Body of pancreas (tissue), 4 donors: Measurements from ENCODE around the gene ZNF268. TPM values are rescaled to one million over a fixed set of nuclear protein-coding genes. Genes with fewer than 3 reads are reported as not detected.

Source experiments
- ATAC-seq: fragments of 150-250 bp; one replicate; pipeline ENCODE4 v1.9.1; 2016
- DNase-seq, 4 donors: peaks; one replicate each; pipeline ENCODE4 v3.0.0-alpha.2; 2019
- H3K27ac ChIP-seq, 4 donors: fragments of 200-600 bp; sonication (generic); 1 replicate in 3 of 4; 2 replicates in 1 of 4; pipeline versions ENCODE4 v1.5.1 to v1.6.1; 2016 to 2019; ENCODE audit warnings: mild to moderate bottlenecking in 1 of 4, mixed read lengths in 1 of 4, moderate library complexity in 1 of 4
- H3K27me3 ChIP-seq, 2 donors: fragments of 200-600 bp; sonication (generic); one replicate each; pipeline ENCODE4 v1.6.0; 2016; ENCODE audit warnings: mild to moderate bottlenecking in 1 of 2
- H3K36me3 ChIP-seq, 2 donors: fragments of 200-600 bp; sonication (generic); replicated peaks in 1 of 2; 2 replicates each; pipeline ENCODE4 v1.5.1; 2016; ENCODE audit warnings: low read depth in 2 of 2; ENCODE audit not compliant: insufficient read depth in 1 of 2
- H3K4me1 ChIP-seq: fragments of 200-600 bp; sonication (generic); one replicate; pipeline ENCODE4 v1.6.0; 2016
- H3K4me3 ChIP-seq, 2 donors: fragments of 200-600 bp; sonication (generic); 1 replicate in 1 of 2; 2 replicates in 1 of 2; pipeline ENCODE4 v1.5.1; 2016 to 2019
- H3K9me3 ChIP-seq, 3 donors: fragments of 200-600 bp; sonication (generic); 1 replicate in 2 of 3; 2 replicates in 1 of 3; pipeline ENCODE4 v1.5.1; 2016
- POLR2A ChIP-seq, 3 donors: fragments of 450-650 bp; IDR thresholded peaks; one replicate each; pipeline ENCODE4 v1.6.1; 2016; ENCODE audit warnings: antibody characterized with exemption in 3 of 3, mild to moderate bottlenecking in 2 of 3
- WGBS, 2 donors: methylation state at CpG; one replicate each; pipeline ENCODE4 v1.1.5; 2017; 5-methylcytosine and 5-hydroxymethylcytosine counted together
- intact Hi-C: fragments of 100-400 bp; cut with DNase I; formaldehyde crosslinking; loops from one replicate; pipeline ENCODE4 v1.15.1; 2023
- total RNA-seq, 2 donors: library from RNA; depleted of rRNA; stranded (reverse); fragments of >200 nt; gene quantifications; one replicate each; pipeline ENCODE4 v1.1.0, GENCODE V29; 2016
- TF ChIP-seq, protein P1 (sequence below), 7 experiments: fragments of 450-650 bp in 4 of 7; fragments of 200-600 bp in 3 of 7; sonication (generic) in 3 of 7; IDR thresholded peaks; one replicate each; pipeline ENCODE4 v1.5.1; 2016 to 2019; ENCODE audit warnings: antibody characterized with exemption in 7 of 7

ZNF268 gene
- total RNA-seq, 2 donors from 2014 or later: 3.6 to 8.3 TPM

DNA sequence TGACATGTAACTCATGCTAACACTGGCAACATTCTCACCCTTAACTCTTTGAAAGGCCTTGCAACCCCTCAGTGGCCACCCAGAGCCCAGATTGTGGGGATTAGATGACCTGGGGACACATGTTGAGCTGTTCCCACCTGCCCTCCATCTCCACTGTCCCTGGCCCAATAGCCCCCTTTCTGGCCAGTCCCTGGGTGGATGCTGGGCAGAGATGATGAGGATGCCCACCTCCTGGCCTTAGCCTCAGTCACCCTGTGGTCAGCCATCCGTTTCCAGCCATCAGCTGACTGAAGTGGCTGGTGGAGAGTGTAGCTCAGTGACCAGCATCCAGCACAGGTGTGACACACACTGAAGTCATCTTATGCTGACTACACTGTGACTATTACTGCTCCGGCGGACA is 49.7 kb downstream of the ZNF268 start:
- Histone ChIP-seq H3K4me1 (no peaks in the 10 kb centered on the region), H3K27ac (no peak overlapping the region), H3K4me3 (no peak overlapping the region), H3K9me3 (no peaks in the 10 kb centered on the region), H3K27me3 (no peaks in the 10 kb centered on the region), H3K36me3 (no peaks in the 10 kb centered on the region)
- TF ChIP-seq, protein P1, sequence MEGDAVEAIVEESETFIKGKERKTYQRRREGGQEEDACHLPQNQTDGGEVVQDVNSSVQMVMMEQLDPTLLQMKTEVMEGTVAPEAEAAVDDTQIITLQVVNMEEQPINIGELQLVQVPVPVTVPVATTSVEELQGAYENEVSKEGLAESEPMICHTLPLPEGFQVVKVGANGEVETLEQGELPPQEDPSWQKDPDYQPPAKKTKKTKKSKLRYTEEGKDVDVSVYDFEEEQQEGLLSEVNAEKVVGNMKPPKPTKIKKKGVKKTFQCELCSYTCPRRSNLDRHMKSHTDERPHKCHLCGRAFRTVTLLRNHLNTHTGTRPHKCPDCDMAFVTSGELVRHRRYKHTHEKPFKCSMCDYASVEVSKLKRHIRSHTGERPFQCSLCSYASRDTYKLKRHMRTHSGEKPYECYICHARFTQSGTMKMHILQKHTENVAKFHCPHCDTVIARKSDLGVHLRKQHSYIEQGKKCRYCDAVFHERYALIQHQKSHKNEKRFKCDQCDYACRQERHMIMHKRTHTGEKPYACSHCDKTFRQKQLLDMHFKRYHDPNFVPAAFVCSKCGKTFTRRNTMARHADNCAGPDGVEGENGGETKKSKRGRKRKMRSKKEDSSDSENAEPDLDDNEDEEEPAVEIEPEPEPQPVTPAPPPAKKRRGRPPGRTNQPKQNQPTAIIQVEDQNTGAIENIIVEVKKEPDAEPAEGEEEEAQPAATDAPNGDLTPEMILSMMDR (IDR thresholded peaks at IDR 0.05): no peak
- TF ChIP-seq POLR2A (IDR thresholded peaks at IDR 0.05): no peak
- intact Hi-C loops: no loop called here
- 62 to 67% methylated on average over 3 of the region's 3 CpGs for WGBS, 2 donors
- ATAC-seq: no peak
- DNase-seq: no peak

DNA sequence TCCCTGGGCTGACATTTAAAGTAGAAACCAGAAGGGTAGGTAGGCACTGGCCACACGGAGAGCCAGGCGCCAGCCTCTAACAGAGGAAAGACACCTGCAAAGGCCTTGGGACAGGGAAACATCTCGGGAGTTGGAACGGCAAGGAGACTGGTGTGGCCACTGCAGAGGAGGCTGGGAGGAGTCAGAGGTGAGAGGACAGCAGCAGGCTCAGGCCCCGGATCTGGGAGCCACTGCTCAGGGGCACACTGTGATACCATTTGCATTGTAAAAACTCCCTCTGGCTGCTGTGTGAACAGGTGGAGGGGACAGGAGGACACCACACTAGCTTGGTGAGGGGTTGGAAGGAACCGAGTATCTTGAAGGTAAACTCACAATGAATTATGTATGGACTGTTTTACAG is 51.7 kb downstream of the ZNF268 start:
- intact Hi-C loops: no loop called here
- no peak overlapping the region for H3K4me3 ChIP-seq
- 67 to 69% methylated on average over 6 of the region's 6 CpGs for WGBS, 2 donors
- H3K9me3 ChIP-seq: no peaks in the 10 kb centered on the region
- no peaks in the 10 kb centered on the region for H3K36me3 ChIP-seq
- ATAC-seq (no peak), DNase-seq (no peak)
- H3K4me1 ChIP-seq: no peaks in the 10 kb centered on the region
- TF ChIP-seq, protein P1 (IDR thresholded peaks at IDR 0.05): no peak
- TF ChIP-seq POLR2A (IDR thresholded peaks at IDR 0.05): no peak
- no peak overlapping the region for H3K27ac ChIP-seq
- no peaks in the 10 kb centered on the region for H3K27me3 ChIP-seq

GRCh38 chr12:133233993-133234564 is 52.8 kb downstream of the ZNF268 start:
- intact Hi-C loops: no loop called here
- Histone ChIP-seq H3K27me3 (no peaks in the 10 kb centered on the region), H3K9me3 (no peaks in the 10 kb centered on the region), H3K27ac (no peak overlapping the region), H3K4me1 (no peaks in the 10 kb centered on the region), H3K36me3 (no peaks in the 10 kb centered on the region), H3K4me3 (no peak overlapping the region)
- no peak for ATAC-seq
- DNase-seq: no peak
- no peak for TF ChIP-seq POLR2A (IDR thresholded peaks at IDR 0.05)
- TF ChIP-seq, protein P1 (IDR thresholded peaks at IDR 0.05): no peak
- WGBS, 2 donors: 74 to 76% methylated on average over 18 of the region's 18 CpGs

DNA sequence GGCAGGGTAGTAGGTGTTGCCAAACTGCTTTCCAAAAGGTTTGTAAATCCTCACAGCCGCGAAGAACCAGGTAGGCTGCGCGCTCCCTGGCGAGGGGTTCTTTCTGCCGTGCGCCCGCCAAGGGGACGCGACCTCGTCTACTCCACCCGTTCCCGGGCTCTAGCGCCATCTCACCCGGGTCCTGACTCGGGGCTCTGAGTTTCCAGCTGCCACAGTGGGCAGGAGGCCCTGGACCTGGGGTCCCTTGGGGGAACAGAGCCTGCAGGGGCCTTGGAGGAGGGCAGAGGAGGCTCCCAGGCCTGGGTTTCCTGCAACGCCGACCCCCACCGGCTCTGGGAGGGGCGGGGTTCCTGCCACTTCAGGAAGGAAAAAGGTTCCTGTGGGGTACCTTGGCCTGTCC is 53.7 kb downstream of the ZNF268 start:
- Histone ChIP-seq H3K36me3 (no peaks in the 10 kb centered on the region), H3K27ac (no peak overlapping the region), H3K9me3 (no peaks in the 10 kb centered on the region), H3K4me1 (no peaks in the 10 kb centered on the region), H3K4me3 (no peak overlapping the region), H3K27me3 (no peaks in the 10 kb centered on the region)
- no peak for ATAC-seq
- WGBS, 2 donors: 41 to 62% methylated on average over 7 to 20 of the region's 20 CpGs
- intact Hi-C loops: no loop called here
- TF ChIP-seq, protein P1 (IDR thresholded peaks at IDR 0.05): no peak
- TF ChIP-seq POLR2A (IDR thresholded peaks at IDR 0.05): no peak
- DNase-seq: no peak

DNA sequence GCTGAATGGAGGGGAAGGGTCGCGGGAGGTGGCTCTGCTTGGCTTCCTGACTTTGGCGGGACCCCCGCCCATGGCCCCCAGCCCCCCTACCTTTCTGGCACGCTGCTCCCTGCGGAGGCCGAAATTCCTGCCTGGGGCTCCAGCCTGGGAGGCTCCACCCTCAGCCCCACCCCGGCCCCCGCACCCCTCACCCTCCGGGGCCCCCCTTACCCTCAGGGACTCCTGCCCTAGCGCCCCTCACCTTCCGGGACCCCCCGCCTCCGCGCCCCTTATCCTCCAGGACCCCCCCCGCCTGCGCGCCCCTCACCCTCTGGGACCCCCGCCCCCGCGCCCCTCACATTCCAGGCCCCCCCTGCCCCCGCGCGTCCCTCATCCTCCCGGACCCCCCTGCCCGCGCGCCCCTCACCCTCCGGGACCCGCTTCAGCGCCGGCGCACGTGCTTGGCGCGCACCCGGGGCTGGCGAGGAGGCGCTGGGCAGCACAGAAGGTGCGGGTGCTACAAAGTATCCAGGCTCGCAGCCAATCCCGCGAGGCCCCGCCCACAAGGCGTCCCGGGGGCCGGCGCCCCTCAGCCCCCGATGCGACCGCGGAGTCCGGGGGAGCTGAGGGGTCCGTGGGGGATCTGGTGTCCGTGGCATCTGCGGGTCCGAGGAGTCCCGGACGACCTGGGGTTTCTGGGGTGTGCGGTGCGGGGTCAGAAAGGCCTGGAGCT is 54.3 kb downstream of the ZNF268 start, which contains the start of gene ANHX:
Gene ANHX (minus strand): TSS at position 477 of the 712 bp plus-strand sequence. CDS start 1,521 bp downstream, outside the sequence.
- intact Hi-C loops: no loop called here
- Histone ChIP-seq H3K27ac (no peak within 1 kb of the TSS), H3K9me3 (no peaks in the 10 kb centered on the region), H3K4me1 (no peaks in the 10 kb centered on the region), H3K4me3 (no peak within 1 kb of the TSS), H3K27me3 (no peaks in the 10 kb centered on the region), H3K36me3 (no peaks in the 10 kb centered on the region)
- WGBS, 2 donors: 36 to 60% methylated on average over 15 to 44 of the region's 61 CpGs
- TF ChIP-seq POLR2A (IDR thresholded peaks at IDR 0.05): no peak
- TF ChIP-seq, protein P1 (IDR thresholded peaks at IDR 0.05): no peak
- DNase-seq: no peak
- no peak for ATAC-seq
